Liver (tissue), 9 donors: ENCODE measurements around the gene ALK. TPM values are rescaled to one million over a fixed set of nuclear protein-coding genes. Genes with fewer than 3 reads are reported as not detected.

Source experiments
- DNase-seq: peaks from one replicate; pipeline ENCODE4 v3.0.0-alpha.2; 2017; ENCODE audit warnings: low spot score
- H3K27ac ChIP-seq, 2 donors: one replicate each; pipeline ENCODE4 v1.7.0; 2013; ENCODE audit warnings: inconsistent platforms in 2 of 2, low read length in 2 of 2, control low read depth in 1 of 2, low read depth in 1 of 2, mild to moderate bottlenecking in 1 of 2
- H3K27me3 ChIP-seq, 4 donors: one replicate each; pipeline versions ENCODE4 v1.6.1 to v1.7.0; 2013; ENCODE audit warnings: low read length in 3 of 4, inconsistent platforms in 1 of 4, mild to moderate bottlenecking in 1 of 4, moderate library complexity in 1 of 4; ENCODE audit not compliant: control insufficient read depth in 4 of 4, insufficient read depth in 4 of 4
- H3K36me3 ChIP-seq, 4 donors: one replicate each; pipeline versions ENCODE4 v1.6.1 to v1.7.0; 2013; ENCODE audit warnings: low read length in 3 of 4, mild to moderate bottlenecking in 3 of 4, low read depth in 1 of 4, moderate library complexity in 1 of 4; ENCODE audit not compliant: control insufficient read depth in 4 of 4, insufficient read depth in 3 of 4
- H3K4me1 ChIP-seq, 4 donors: one replicate each; pipeline versions ENCODE4 v1.6.1 to v1.7.0; 2013; ENCODE audit warnings: low read length in 3 of 4, mild to moderate bottlenecking in 3 of 4, moderate library complexity in 1 of 4; ENCODE audit not compliant: control insufficient read depth in 4 of 4, insufficient read depth in 4 of 4
- H3K4me3 ChIP-seq, 3 donors: one replicate each; pipeline versions ENCODE4 v1.6.1 to v1.7.0; 2013; ENCODE audit warnings: low read length in 3 of 3, control low read depth in 1 of 3, low read depth in 1 of 3, mild to moderate bottlenecking in 1 of 3
- H3K9ac ChIP-seq, 2 donors: one replicate each; pipeline ENCODE4 v1.7.0; 2013; ENCODE audit warnings: low read length in 2 of 2, mild to moderate bottlenecking in 2 of 2, moderate library complexity in 2 of 2, control low read depth in 1 of 2, low read depth in 1 of 2
- H3K9me3 ChIP-seq, 4 donors: one replicate each; pipeline versions ENCODE4 v1.6.1 to v1.7.0; 2013; ENCODE audit warnings: low read length in 3 of 4; ENCODE audit not compliant: control insufficient read depth in 4 of 4
- ATF3 ChIP-seq: IDR thresholded peaks from 2 replicates; pipeline ENCODE4 v1.6.1; 2016; ENCODE audit warnings: antibody characterized with exemption
- GABPA ChIP-seq, 2 donors: IDR thresholded peaks in 1 of 2; conservative IDR thresholded peaks in 1 of 2; 2 replicates each; pipeline ENCODE4 v1.6.1; 2016; ENCODE audit warnings: antibody characterized with exemption in 2 of 2, mild to moderate bottlenecking in 1 of 2, moderate library complexity in 1 of 2
- HNF4A ChIP-seq, 2 donors: conservative IDR thresholded peaks; 2 replicates each; pipeline ENCODE4 v1.6.1; 2016; ENCODE audit warnings: antibody characterized with exemption in 2 of 2, mild to moderate bottlenecking in 2 of 2
- HNF4G ChIP-seq: IDR thresholded peaks from 2 replicates; pipeline ENCODE4 v1.6.1; 2016; ENCODE audit warnings: antibody characterized with exemption
- JUND ChIP-seq, 2 donors: IDR thresholded peaks; 2 replicates each; pipeline ENCODE4 v1.6.1; 2016; ENCODE audit warnings: antibody characterized with exemption in 2 of 2
- NR2F2 ChIP-seq: IDR thresholded peaks from 2 replicates; pipeline ENCODE4 v1.6.1; 2016; ENCODE audit warnings: antibody characterized with exemption
- RAD21 ChIP-seq, 2 donors: IDR thresholded peaks; 2 replicates each; pipeline ENCODE4 v1.6.1; 2016; ENCODE audit warnings: antibody characterized with exemption in 2 of 2, mild to moderate bottlenecking in 2 of 2
- RXRA ChIP-seq, 2 donors: IDR thresholded peaks; 2 replicates each; pipeline ENCODE4 v1.6.1; 2017 to 2018; ENCODE audit warnings: antibody characterized with exemption in 2 of 2, mild to moderate bottlenecking in 1 of 2
- SP1 ChIP-seq: IDR thresholded peaks from 2 replicates; pipeline ENCODE4 v1.6.1; 2018; ENCODE audit warnings: antibody characterized with exemption, mild to moderate bottlenecking
- TAF1 ChIP-seq: conservative IDR thresholded peaks from 2 replicates; pipeline ENCODE4 v1.6.1; 2016; ENCODE audit warnings: antibody characterized with exemption, mild to moderate bottlenecking
- YY1 ChIP-seq: IDR thresholded peaks from 2 replicates; pipeline ENCODE4 v1.6.1; 2016; ENCODE audit warnings: antibody characterized with exemption, mild to moderate bottlenecking
- WGBS: extraction: QIAGEN DNeasy Blood & Tissue Kit; methylation state at CpG from one replicate; pipeline ENCODE4 v1.1.7; 2013; 5-methylcytosine and 5-hydroxymethylcytosine counted together
- polyA plus RNA-seq, 2 donors: library from polyadenylated mRNA; stranded (reverse) in 1 of 2; unstranded in 1 of 2; fragments of 200-250 nt in 1 of 2; fragments of >200 nt in 1 of 2; fragmentation: Nextera tagmentation in 1 of 2; extraction: Ambion mirVana in 1 of 2; gene quantifications; one replicate each; pipeline versions ENCODE4 v1.2.1 to v1.2.3, GENCODE V29; 2013 to 2015
- total RNA-seq, 2 donors: library from RNA; depleted of rRNA; stranded (reverse); fragments of >200 nt; gene quantifications; one replicate each; pipeline ENCODE4 v1.2.3, GENCODE V29; 2014
- TF ChIP-seq, protein P1 (sequence below): IDR thresholded peaks from 2 replicates; pipeline ENCODE4 v1.6.1; 2016; ENCODE audit warnings: antibody characterized with exemption
- TF ChIP-seq, protein P2 (sequence below): IDR thresholded peaks from 2 replicates; pipeline ENCODE4 v1.6.1; 2016; ENCODE audit warnings: antibody characterized with exemption, mild to moderate bottlenecking
- donor health status: healthy.
- donor health status: healthy.
- donor health status: healthy.
- donor health status: healthy.
- donor health status: healthy.

The ALK gene
- total and polyA plus RNA-seq, 4 donors, result under 0.01 TPM; not detected in 3

- Histone ChIP-seq H3K9ac (no peak overlapping the region), H3K4me3 (no peak overlapping the region), H3K4me1 (no peaks in the 10 kb centered on the region), H3K27me3 (no peaks in the 10 kb centered on the region), H3K36me3 (no peaks in the 10 kb centered on the region), H3K27ac (no peak overlapping the region), H3K9me3 (no peaks in the 10 kb centered on the region)
- no peak for TF ChIP-seq TAF1
- TF ChIP-seq, protein P1, sequence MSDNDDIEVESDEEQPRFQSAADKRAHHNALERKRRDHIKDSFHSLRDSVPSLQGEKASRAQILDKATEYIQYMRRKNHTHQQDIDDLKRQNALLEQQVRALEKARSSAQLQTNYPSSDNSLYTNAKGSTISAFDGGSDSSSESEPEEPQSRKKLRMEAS, result no peak
- WGBS, result 90% methylated on average over 1 of the region's 1 CpG
- no peak for DNase-seq
Observed at GRCh38 chr2:29749041-29749440, 172.3 kb downstream of the ALK start.

DNA sequence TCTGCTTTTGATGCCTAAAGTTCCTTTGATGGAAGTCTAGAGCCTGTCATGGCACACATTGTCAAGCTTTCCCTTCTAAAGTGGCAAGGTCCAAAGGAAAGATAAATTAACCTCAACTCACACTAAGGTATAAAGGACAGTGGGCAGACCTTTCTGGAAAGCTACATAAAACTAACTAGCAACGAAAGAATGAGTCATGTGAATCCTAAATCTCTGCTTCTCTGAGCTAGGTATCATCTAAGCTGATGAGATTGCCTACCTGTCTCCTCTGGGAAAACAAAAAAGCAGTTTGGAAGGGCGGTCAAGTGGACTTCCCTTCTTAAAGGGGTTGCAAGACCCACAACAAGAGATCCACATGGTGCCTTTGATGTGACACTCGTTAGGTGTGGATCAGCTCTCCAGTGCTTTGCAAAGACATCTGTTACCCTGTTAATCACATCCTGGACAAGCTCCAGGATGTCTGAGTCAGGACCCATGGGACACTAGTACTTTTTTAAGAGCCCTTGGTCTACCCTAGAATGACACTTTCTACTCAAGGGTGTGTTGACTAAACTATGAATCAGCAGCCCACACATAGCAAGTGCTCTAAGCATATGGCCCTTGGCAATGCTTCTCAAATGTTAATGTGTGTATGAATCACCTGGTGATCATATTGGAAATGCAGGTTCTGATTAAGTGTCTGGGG is 173.5 kb downstream of the ALK start:
- Histone ChIP-seq H3K9me3 (no peaks in the 10 kb centered on the region), H3K27me3 (no peaks in the 10 kb centered on the region), H3K9ac (no peak overlapping the region), H3K4me1 (no peaks in the 10 kb centered on the region), H3K4me3 (no peak overlapping the region), H3K27ac (no peak overlapping the region), H3K36me3 (no peaks in the 10 kb centered on the region)
- 83% methylated on average over 3 of the region's 3 CpGs for WGBS
- DNase-seq, result no peak
- TF ChIP-seq YY1 (no peak), RXRA (IDR thresholded peaks at IDR 0.05) (no peak), GABPA (IDR thresholded peaks at IDR 0.05 in 1 of 2, conservative IDR thresholded peaks at IDR 0.05 in 1 of 2) (no peak), HNF4A (conservative IDR thresholded peaks at IDR 0.05) (no peak), NR2F2 (no peak), SP1 (no peak), RAD21 (IDR thresholded peaks at IDR 0.05) (no peak)
- TF ChIP-seq, protein P2, sequence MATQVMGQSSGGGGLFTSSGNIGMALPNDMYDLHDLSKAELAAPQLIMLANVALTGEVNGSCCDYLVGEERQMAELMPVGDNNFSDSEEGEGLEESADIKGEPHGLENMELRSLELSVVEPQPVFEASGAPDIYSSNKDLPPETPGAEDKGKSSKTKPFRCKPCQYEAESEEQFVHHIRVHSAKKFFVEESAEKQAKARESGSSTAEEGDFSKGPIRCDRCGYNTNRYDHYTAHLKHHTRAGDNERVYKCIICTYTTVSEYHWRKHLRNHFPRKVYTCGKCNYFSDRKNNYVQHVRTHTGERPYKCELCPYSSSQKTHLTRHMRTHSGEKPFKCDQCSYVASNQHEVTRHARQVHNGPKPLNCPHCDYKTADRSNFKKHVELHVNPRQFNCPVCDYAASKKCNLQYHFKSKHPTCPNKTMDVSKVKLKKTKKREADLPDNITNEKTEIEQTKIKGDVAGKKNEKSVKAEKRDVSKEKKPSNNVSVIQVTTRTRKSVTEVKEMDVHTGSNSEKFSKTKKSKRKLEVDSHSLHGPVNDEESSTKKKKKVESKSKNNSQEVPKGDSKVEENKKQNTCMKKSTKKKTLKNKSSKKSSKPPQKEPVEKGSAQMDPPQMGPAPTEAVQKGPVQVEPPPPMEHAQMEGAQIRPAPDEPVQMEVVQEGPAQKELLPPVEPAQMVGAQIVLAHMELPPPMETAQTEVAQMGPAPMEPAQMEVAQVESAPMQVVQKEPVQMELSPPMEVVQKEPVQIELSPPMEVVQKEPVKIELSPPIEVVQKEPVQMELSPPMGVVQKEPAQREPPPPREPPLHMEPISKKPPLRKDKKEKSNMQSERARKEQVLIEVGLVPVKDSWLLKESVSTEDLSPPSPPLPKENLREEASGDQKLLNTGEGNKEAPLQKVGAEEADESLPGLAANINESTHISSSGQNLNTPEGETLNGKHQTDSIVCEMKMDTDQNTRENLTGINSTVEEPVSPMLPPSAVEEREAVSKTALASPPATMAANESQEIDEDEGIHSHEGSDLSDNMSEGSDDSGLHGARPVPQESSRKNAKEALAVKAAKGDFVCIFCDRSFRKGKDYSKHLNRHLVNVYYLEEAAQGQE, result no peak

GRCh38 chr2:29744976-29745375 is 176.4 kb downstream of the ALK start:
- H3K27me3 ChIP-seq, result no peaks in the 10 kb centered on the region
- TF ChIP-seq HNF4G (no peak), ATF3 (no peak), JUND (IDR thresholded peaks at IDR 0.05) (no peak), HNF4A (conservative IDR thresholded peaks at IDR 0.05) (no peak)
- no peak overlapping the region for H3K27ac ChIP-seq

More at GRCh38 chr2:29744976-29745375, 176.4 kb downstream of the ALK start:
- Histone ChIP-seq H3K36me3 (no peaks in the 10 kb centered on the region), H3K9ac (no peak overlapping the region), H3K9me3 (no peaks in the 10 kb centered on the region), H3K4me3 (no peak overlapping the region), H3K4me1 (no peaks in the 10 kb centered on the region)
- no peak for DNase-seq
- WGBS, result 54% methylated on average over 3 of the region's 3 CpGs
